HG02885 (cell line): ENCODE measurements around the gene ZNF335.

Experiments
- ATAC-seq: cut with Tn5 transposase; IDR thresholded peaks from one replicate; pipeline ENCODE4 v1.9.1; 2021; ENCODE audit warnings: mild to moderate bottlenecking; ENCODE audit not compliant: unreplicated experiment, poor library complexity

The ZNF335 gene

GRCh38 chr20:45952861-45953260 is 19.1 kb downstream of the ZNF335 start:
- no peak for ATAC-seq

- no peak for ATAC-seq
These were observed 19.8 kb downstream of the ZNF335 start for GRCh38 chr20:45951925-45952834.

GRCh38 chr20:45950330-45950646 is 21.7 kb downstream of the ZNF335 start:
- no peak for ATAC-seq

- no peak for ATAC-seq
These were observed 22.3 kb downstream of the ZNF335 start for GRCh38 chr20:45949542-45950329.

- no peak for ATAC-seq
These were observed 23.1 kb downstream of the ZNF335 start for GRCh38 chr20:45948742-45949541.

- ATAC-seq = no peak
These were observed 23.7 kb downstream of the ZNF335 start for GRCh38 chr20:45948261-45948733.

GRCh38 chr20:45947110-45947866 is 24.7 kb downstream of the ZNF335 start:
- no peak for ATAC-seq

- ATAC-seq = no peak
These were observed 25.6 kb downstream of the ZNF335 start for GRCh38 chr20:45946149-45946970.

GRCh38 chr20:45945678-45946148 is 26.3 kb downstream of the ZNF335 start:
- ATAC-seq = no peak

- no peak for ATAC-seq
These were observed 26.9 kb downstream of the ZNF335 start for GRCh38 chr20:45944965-45945677.

GRCh38 chr20:45944151-45944964 is 27.6 kb downstream of the ZNF335 start:
- no peak for ATAC-seq

- no peak for ATAC-seq
These were observed 28.4 kb downstream of the ZNF335 start for GRCh38 chr20:45943613-45944012.

- no peak for ATAC-seq
These were observed 31.5 kb downstream of the ZNF335 start for GRCh38 chr20:45940469-45940868.

GRCh38 chr20:45940053-45940452 is 31.9 kb downstream of the ZNF335 start:
- ATAC-seq = no peak

- ATAC-seq = no peak
These were observed 33.1 kb downstream of the ZNF335 start for GRCh38 chr20:45938727-45939438.

- no peak for ATAC-seq
These were observed 34.2 kb downstream of the ZNF335 start for GRCh38 chr20:45937765-45938164.
